HG02678 (cell line): ENCODE results near the gene APOC3.
A peak's percentile ranks its signal among the peaks of the same experiment; 100 is the strongest.
"Not testable (repeated sequence)": the region's sequence is repeated elsewhere in the genome, so short reads cannot be mapped to it uniquely, and the experiment has no call there.

Source experiments
- ATAC-seq: cut with Tn5 transposase; IDR thresholded peaks from one replicate; pipeline ENCODE4 v1.9.1; 2021; ENCODE audit warnings: mild to moderate bottlenecking, moderate library complexity; ENCODE audit not compliant: unreplicated experiment

Gene APOC3

GRCh38 chr11:116828632-116829524 is 829 bp upstream of the APOC3 start:
- ATAC-seq: no peak

DNA sequence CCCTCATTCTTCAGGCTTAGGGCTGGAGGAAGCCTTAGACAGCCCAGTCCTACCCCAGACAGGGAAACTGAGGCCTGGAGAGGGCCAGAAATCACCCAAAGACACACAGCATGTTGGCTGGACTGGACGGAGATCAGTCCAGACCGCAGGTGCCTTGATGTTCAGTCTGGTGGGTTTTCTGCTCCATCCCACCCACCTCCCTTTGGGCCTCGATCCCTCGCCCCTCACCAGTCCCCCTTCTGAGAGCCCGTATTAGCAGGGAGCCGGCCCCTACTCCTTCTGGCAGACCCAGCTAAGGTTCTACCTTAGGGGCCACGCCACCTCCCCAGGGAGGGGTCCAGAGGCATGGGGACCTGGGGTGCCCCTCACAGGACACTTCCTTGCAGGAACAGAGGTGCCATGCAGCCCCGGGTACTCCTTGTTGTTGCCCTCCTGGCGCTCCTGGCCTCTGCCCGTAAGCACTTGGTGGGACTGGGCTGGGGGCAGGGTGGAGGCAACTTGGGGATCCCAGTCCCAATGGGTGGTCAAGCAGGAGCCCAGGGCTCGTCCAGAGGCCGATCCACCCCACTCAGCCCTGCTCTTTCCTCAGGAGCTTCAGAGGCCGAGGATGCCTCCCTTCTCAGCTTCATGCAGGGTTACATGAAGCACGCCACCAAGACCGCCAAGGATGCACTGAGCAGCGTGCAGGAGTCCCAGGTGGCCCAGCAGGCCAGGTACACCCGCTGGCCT is 641 bp downstream of the APOC3 start:
- no peak for ATAC-seq

GRCh38 chr11:116831790-116832349 is 2.2 kb downstream of the APOC3 start:
- ATAC-seq: no peak

- ATAC-seq: no peak
These were observed 2.9 kb downstream of the APOC3 start for GRCh38 chr11:116832350-116833290.

- ATAC-seq: no peak
These were observed 3.7 kb downstream of the APOC3 start for GRCh38 chr11:116833491-116833815.

DNA sequence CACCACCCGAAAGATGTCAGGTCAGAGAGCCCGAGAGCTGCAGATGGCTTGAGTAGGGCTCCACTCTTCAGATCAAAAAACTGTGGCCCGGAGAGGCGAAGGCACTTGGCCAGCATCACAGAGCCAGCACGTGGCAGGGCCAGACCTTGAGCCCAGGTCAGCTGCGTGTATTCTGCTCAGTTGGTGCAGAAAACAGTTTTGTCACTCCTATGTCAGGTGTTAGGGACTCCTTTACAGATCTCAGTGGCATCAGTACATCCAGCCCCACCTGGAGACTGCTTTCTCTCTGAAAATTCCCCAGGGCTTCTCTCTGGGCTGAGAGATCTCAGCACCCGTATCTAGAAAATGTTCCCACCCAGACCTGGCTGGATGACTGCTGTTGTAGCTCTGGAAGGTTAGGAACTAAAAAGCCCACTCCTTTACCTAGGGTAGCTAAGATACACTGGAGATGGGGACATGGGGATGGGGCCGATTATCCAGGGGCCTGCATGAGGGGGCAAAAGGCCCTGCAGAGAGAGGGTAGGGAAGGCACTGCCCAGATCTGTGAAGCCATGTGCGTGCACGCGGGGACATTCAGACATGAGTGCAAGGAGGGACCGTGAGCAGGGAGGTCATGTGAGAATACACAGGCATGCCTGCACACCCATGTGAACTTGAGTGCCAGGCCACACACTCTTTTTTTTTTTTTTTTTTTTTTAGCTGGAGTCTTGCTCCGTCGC is 4.3 kb downstream of the APOC3 start:
- ATAC-seq: no peak

DNA sequence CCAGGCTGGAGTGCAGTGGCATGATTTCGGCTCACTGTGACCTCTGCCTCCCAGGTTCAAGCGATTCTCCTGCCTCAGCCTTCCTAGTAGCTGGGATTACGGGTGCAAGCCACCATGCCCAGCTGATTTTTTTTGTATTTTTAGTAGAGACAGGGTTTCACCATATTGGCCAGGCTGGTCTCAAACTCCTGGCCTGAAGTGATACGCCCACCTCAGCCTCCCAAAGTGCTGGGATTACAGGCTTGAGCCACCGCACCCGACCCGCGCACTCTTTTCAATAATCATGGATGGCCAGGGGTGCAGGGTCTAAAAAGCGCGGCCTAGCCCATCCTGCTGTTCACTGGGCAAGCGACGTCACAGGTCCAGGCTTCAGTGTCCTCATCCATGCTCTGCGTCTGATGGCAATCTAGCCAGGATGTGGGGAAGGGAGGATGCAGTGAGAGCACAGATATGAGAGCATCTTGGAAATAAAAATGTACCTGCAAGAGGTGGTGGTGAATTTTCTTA is 4.9 kb downstream of the APOC3 start:
- not testable (repeated sequence) for ATAC-seq

GRCh38 chr11:116835042-116835772 is 5.5 kb downstream of the APOC3 start:
- no peak for ATAC-seq

DNA sequence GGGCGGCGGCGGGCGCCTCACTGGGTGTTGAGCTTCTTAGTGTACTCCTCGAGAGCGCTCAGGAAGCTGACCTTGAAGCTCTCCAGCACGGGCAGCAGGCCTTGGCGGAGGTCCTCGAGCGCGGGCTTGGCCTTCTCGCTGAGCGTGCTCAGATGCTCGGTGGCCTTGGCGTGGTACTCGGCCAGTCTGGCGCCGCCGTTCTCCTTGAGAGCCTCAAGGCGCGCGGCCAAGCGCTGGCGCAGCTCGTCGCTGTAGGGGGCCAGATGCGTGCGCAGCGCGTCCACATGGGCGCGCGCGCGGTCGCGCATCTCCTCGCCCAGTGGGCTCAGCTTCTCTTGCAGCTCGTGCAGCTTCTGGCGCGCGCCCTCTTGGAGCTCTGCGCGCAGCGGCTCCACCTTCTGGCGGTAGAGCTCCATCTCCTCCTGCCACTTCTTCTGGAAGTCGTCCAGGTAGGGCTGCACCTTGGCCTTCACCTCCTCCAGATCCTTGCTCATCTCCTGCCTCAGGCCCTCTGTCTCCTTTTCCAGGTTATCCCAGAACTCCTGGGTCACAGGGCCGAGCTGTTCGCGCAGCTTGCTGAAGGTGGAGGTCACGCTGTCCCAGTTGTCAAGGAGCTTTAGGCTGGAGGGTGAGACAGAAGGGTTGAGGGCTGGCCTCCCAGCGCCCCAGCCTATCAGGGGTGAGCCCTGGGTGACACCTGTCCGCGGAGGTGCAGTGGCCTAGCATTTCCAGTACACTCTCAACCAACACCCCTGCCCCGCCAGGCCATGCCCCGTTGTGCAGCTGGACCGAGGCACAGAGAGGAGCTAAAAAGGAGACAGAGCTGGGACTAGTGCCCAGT is 6.3 kb downstream of the APOC3 start:
- ATAC-seq: peak; percentile 81

GRCh38 chr11:116836632-116836991 is 6.9 kb downstream of the APOC3 start:
- no peak for ATAC-seq

DNA sequence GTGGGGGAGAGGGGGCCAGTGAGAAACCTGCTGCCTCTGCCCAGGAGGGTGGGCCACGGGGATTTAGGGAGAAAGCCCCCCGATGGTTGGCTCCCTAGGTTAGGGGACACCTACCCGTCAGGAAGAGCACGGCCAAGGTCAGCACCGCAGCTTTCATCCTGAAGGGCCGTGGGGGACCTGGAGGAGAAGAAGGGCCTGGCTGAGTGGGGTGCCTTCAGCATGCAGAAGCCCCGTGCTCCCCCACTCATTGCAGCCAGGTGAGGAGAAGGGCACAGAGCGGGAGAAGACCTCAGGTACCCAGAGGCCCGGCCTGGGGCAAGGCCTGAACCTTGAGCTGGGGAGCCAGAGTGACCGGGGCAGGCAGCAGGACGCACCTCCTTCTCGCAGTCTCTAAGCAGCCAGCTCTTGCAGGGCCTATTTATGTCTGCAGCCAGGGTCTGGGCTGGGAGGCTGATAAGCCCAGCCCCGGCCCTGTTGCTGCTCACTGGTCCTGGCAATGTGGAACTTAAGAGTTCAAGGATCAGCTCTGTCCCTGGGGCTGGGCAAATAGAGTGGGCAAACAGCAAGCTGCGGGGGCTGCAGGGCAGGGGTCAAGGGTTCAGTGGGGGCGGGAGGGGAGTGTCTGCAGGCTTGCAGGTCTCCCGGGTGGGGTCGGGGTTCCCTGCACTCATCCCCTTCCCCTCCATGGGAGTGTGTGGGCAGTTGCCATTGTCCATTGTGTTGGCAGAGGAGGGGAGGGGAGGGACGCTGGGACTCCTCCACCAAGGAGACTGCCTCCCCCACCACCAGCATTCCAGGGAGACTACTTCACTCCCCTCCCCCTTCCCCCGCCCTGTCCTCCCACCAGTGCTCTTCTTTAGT is 7.8 kb downstream of the APOC3 start, which contains the start of gene APOA1:
Gene APOA1, minus strand, starts transcription at position 392 of the 861 bp plus-strand sequence. Its CDS starts 235 bp downstream, at position 157.
- ATAC-seq: no peak

DNA sequence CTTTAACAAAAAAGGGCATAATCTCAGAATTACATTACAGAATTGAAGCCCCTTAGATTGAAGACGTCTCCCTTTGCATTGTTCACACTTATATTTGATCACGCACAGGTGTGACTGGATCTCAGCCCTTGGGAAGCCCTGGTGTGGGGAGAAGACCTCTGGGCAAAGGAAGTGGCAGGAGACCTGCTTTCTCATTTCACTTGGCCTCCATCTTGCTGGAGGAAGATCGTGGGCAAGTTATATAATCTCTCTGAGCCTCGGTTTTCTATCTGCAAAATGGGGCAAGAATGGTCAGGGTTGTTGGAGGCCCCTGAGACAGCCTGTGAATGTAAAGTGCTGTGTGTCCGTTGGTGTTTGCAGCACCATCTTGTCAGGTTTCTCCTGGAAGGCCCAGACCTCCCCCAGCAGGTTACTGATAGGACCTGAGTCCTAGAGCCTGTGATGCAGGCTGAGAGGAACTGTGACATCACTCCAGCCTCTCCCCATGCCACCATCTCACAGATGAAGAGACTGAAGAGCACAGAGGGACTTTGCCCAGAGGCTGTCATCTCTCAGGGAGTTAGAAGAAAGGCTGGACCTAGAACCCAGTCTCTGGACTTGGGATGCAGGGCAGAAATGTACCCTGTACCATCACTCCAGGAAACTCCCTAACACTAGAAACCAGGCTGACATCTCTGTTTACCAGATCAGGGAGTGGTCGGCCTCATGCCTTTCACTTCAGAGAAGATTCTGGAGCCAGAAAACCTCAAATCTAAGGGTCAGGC is 8.8 kb downstream of the APOC3 start:
- no peak for ATAC-seq

DNA sequence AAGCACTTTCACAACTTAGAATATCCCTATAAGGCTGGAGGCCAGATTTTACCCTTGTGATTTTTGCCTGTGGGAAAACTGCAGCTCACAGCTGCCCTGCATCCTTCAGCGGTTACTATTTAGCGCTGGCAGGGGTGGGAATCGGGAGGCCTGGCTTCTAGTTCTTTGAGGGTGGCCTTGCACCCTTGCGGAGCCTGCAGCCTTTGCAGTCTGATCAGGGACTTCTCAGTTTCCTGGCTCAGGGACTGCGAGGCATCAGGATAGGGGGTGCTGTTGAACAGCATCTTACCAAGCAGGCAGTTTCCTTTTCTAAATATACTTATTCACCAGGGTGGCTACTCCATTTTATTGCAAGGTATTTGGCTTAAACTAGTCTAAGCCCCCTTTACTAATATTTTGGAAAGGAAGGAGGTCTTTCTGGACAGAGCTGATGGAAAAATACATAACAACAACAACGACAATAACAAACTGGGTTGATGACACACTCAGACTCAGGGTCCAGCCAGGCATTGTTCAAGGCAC is 10.6 kb downstream of the APOC3 start:
- no peak for ATAC-seq

- no peak for ATAC-seq
These were observed 11.1 kb downstream of the APOC3 start for GRCh38 chr11:116840746-116841296.

DNA sequence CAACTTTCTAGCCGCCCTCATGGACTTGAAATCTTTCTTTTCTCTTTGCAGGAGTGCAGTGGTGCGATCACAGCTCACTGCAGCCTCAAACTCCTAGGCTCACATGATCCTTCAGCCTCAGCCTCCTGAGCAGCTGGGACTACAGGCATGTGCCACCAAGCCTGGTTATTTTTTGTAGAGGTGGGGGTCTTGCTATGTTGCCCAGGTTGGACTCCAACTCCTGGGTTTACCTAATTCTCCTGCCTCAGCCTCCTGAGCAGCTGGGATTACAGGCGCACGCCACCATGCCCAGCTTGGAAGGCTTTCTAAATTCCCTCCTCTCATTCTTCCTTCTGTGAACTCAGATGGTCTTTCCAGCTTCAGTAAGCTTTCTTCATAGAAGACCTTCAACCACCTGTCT is 12.4 kb downstream of the APOC3 start:
- no peak for ATAC-seq

DNA sequence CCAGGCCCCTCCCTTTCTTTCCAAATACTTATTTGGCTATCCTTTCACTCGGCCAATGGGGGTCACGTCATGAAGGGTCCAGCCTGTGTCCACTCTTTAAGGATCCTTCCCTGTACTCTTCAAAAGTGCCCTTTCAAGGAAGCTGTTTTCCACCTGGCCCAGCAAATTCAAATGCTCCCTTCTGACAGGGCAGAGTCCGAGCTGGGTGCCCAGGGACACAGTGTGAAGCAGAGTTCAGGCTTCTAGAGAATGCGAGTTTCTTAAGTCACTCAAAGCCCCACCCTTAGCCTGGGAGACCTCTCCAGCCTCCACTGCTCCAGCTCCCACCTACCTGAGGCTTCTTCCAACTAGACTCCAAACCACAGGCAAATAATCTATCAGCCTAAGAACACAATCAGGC is 13.2 kb downstream of the APOC3 start:
- ATAC-seq: no peak
